GM23248 (cell line): ENCODE data around the gene MCF2L. TPM values are rescaled to one million over a fixed set of nuclear protein-coding genes. Genes with fewer than 3 reads are reported as not detected.

Source experiments
- DNase-seq: peaks from one replicate; pipeline ENCODE4 v3.0.0-alpha.2; 2015
- H2AFZ ChIP-seq: fragments of 200-600 bp; sonication (generic); 2 replicates; pipeline ENCODE4 v1.6.1; 2016; ENCODE audit warnings: antibody characterized with exemption
- H3F3A ChIP-seq: fragments of 200-600 bp; sonication (generic); 2 replicates; pipeline ENCODE4 v1.6.1; 2016; ENCODE audit warnings: mild to moderate bottlenecking, antibody characterized with exemption, mixed run types; ENCODE audit not compliant: insufficient read depth
- H3K27ac ChIP-seq: fragments of 200-600 bp; sonication (generic); 2 replicates; pipeline ENCODE4 v1.5.1; 2016; ENCODE audit warnings: mild to moderate bottlenecking
- H3K27me3 ChIP-seq: fragments of 200-600 bp; sonication (generic); replicated peaks from 2 replicates; pipeline ENCODE4 v1.6.1; 2016; ENCODE audit warnings: mild to moderate bottlenecking; ENCODE audit not compliant: insufficient read depth
- H3K36me3 ChIP-seq: fragments of 200-600 bp; sonication (generic); 2 replicates; pipeline ENCODE4 v1.6.1; 2016; ENCODE audit warnings: low read depth, mild to moderate bottlenecking
- H3K4me1 ChIP-seq: fragments of 200-600 bp; sonication (generic); 2 replicates; pipeline ENCODE4 v1.6.1; 2016; ENCODE audit warnings: mild to moderate bottlenecking; ENCODE audit not compliant: insufficient read depth
- H3K4me2 ChIP-seq: fragments of 200-600 bp; sonication (generic); one replicate; pipeline ENCODE4 v1.6.1; 2016; ENCODE audit warnings: mild to moderate bottlenecking; ENCODE audit not compliant: unreplicated experiment
- H3K4me3 ChIP-seq: fragments of 200-600 bp; sonication (generic); 2 replicates; pipeline ENCODE4 v1.5.1; 2016; ENCODE audit warnings: mild to moderate bottlenecking
- H3K79me2 ChIP-seq: fragments of 200-600 bp; sonication (generic); 2 replicates; pipeline ENCODE4 v1.6.1; 2016; ENCODE audit warnings: mild to moderate bottlenecking; ENCODE audit not compliant: insufficient read depth
- H3K9ac ChIP-seq: fragments of 200-600 bp; sonication (generic); 2 replicates; pipeline ENCODE4 v1.6.1; 2016; ENCODE audit warnings: mild to moderate bottlenecking
- H3K9me2 ChIP-seq: fragments of 200-600 bp; sonication (generic); 2 replicates; pipeline ENCODE4 v1.6.1; 2016; ENCODE audit warnings: mixed run types, mild to moderate bottlenecking, moderate library complexity; ENCODE audit not compliant: insufficient read depth
- H3K9me3 ChIP-seq: fragments of 200-600 bp; sonication (generic); one replicate; pipeline ENCODE4 v1.6.1; 2017; ENCODE audit warnings: low read depth
- H4K20me1 ChIP-seq: fragments of 200-600 bp; sonication (generic); 2 replicates; pipeline ENCODE4 v1.6.0; 2016; ENCODE audit not compliant: insufficient read depth
- EZH2 ChIP-seq: fragments of 200-600 bp; sonication (generic); IDR thresholded peaks from 2 replicates; pipeline ENCODE4 v1.6.1; 2018; ENCODE audit warnings: antibody characterized with exemption, mild to moderate bottlenecking; ENCODE audit not compliant: insufficient read depth, poor library complexity, severe bottlenecking
- EZH2phosphoT487 ChIP-seq: fragments of 200-600 bp; sonication (generic); IDR thresholded peaks from 2 replicates; pipeline ENCODE4 v1.6.1; 2018; ENCODE audit warnings: antibody characterized with exemption, moderate library complexity, mild to moderate bottlenecking, low read depth; ENCODE audit not compliant: insufficient read depth
- WGBS, 2 experiments: methylation state at CpG; one replicate each; pipeline ENCODE4 v1.1.6; 2015 to 2017; ENCODE audit warnings: low lambda C conversion rate in 2 of 2, low coverage in 1 of 2; ENCODE audit errors: missing lambda C conversion rate in 2 of 2; 5-methylcytosine and 5-hydroxymethylcytosine counted together
- in situ Hi-C: fragments of 300-500 bp; cut with MboI; formaldehyde crosslinking; loops from 2 replicates; pipeline ENCODE4 v1.15.0; 2020
- polyA plus RNA-seq: library from polyadenylated mRNA; unstranded; fragments of >200 nt; fragmentation: Nextera tagmentation; extraction: Ambion mirVana; gene quantifications from 2 replicates; pipeline ENCODE4 v1.2.1, GENCODE V29; 2016
- total RNA-seq: library from RNA; depleted of rRNA; stranded (reverse); fragments of >200 nt; shearing (Covaris generic); gene quantifications from 2 replicates; pipeline ENCODE4 v1.2.3, GENCODE V29; 2014

The MCF2L gene
- total and polyA plus RNA-seq, 2 experiments from 2014 or later: not detected

DNA sequence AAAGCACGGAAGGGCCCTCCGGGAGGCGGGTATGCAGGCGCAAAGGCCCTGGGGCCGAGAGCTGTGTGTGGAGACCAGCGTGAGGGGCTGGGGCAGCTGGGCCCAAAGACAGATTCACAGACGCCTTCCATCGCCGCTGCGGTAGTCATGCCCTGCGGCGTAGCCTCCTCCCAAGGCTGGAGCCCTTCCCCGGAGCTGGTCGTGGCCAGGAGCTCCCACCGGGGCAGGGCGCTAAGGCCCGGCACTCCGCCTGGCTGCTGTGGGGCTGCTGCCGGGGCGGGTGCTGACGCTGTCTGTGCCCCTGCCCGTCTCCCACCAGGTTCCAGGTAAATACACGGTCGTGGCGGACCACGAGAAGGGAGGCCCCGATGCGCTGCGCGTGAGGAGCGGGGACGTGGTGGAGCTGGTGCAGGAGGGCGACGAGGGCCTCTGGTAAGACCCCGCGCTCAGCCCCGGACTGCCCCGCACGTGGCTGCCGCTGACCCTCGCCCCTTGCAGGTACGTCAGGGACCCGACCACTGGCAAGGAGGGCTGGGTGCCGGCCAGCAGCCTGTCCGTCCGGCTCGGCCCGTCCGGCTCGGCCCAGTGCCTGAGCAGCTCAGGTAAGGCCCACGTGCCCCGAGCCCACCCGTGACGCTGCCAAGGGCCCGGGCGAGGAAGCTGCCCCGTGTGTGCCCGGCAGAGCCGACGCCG, 127.2 kb downstream of the MCF2L start:
- H3K79me2 ChIP-seq: no peaks in the 10 kb centered on the region
- H2AFZ ChIP-seq: no peak overlapping the region
- no peaks in the 10 kb centered on the region for H3K9me3 ChIP-seq
- peaks cover 31% of the 10 kb centered on the region for H3K27me3 ChIP-seq
- no peak overlapping the region for H3K9ac ChIP-seq
- 0 out of 2 replicates have a peak, but pooled peaks cover 7% of the 10 kb centered on the region for H3K4me1 ChIP-seq
- H3K4me2 ChIP-seq: no peak overlapping the region
- no peak overlapping the region for H3K4me3 ChIP-seq
- DNase-seq: no peak
- H3K36me3 ChIP-seq: no peaks in the 10 kb centered on the region
- no peaks in the 10 kb centered on the region for H3K9me2 ChIP-seq
- no peaks in the 10 kb centered on the region for H3F3A ChIP-seq
- in situ Hi-C loops: no loop called here
- WGBS, 2 experiments: 91% methylated on average over 46 to 59 of the region's 61 CpGs
- H4K20me1 ChIP-seq: no peaks in the 10 kb centered on the region
- TF ChIP-seq EZH2phosphoT487 (no peak), EZH2 (no peak)
- no peak overlapping the region for H3K27ac ChIP-seq

GRCh38 chr13:113096745-113097305, 127.8 kb downstream of the MCF2L start:
- Histone ChIP-seq H3K4me2 (no peak overlapping the region), H3K27me3 (peaks cover 31% of the 10 kb centered on the region), H3K79me2 (no peaks in the 10 kb centered on the region), H4K20me1 (no peaks in the 10 kb centered on the region), H3K9me3 (no peaks in the 10 kb centered on the region), H3K4me3 (no peak overlapping the region), H3K36me3 (no peaks in the 10 kb centered on the region), H3K9me2 (no peaks in the 10 kb centered on the region), H3K4me1 (0 out of 2 replicates have a peak, but pooled peaks cover 7% of the 10 kb centered on the region), H2AFZ (no peak overlapping the region), H3K27ac (no peak overlapping the region), H3K9ac (no peak overlapping the region), H3F3A (no peaks in the 10 kb centered on the region)
- DNase-seq: no peak
- in situ Hi-C loops: no loop called here
- TF ChIP-seq EZH2phosphoT487: no peak
- TF ChIP-seq EZH2: no peak
- 94 to 96% methylated on average over 40 to 46 of the region's 52 CpGs for WGBS, 2 experiments

- WGBS, 2 experiments: 34 to 43% methylated on average over 7 of the region's 7 CpGs
- Histone ChIP-seq H2AFZ (peak overlapping the region; percentile 39; the same call in 1 of the 2 replicates), H3K9me2 (no peaks in the 10 kb centered on the region), H3K4me1 (0 out of 2 replicates have a peak, but pooled peaks cover 7% of the 10 kb centered on the region), H3F3A (no peaks in the 10 kb centered on the region), H3K79me2 (no peaks in the 10 kb centered on the region), H3K9me3 (no peaks in the 10 kb centered on the region), H3K36me3 (no peaks in the 10 kb centered on the region), H3K27ac (no peak overlapping the region), H3K27me3 (peaks cover 31% of the 10 kb centered on the region), H3K4me3 (peak overlapping the region; percentile 38), H3K4me2 (peak overlapping the region; percentile 45), H3K9ac (0 out of 2 replicates have a peak overlapping the region, but pooled peaks have one; percentile 2), H4K20me1 (no peaks in the 10 kb centered on the region)
- in situ Hi-C loops: no loop called here
- no peak for DNase-seq
- TF ChIP-seq EZH2: no peak
- no peak for TF ChIP-seq EZH2phosphoT487
Observed at GRCh38 chr13:113097651-113098050, 128.6 kb downstream of the MCF2L start.

- Histone ChIP-seq H3K9me3 (no peaks in the 10 kb centered on the region), H3K9me2 (no peaks in the 10 kb centered on the region), H3F3A (no peaks in the 10 kb centered on the region), H3K4me1 (0 out of 2 replicates have a peak, but pooled peaks cover 7% of the 10 kb centered on the region), H3K9ac (0 out of 2 replicates have a peak overlapping the region, but pooled peaks have one; percentile 2), H3K27me3 (peaks cover 31% of the 10 kb centered on the region), H3K27ac (no peak overlapping the region), H2AFZ (peak overlapping the region; percentile 39), H3K4me3 (peak overlapping the region; percentile 38), H3K36me3 (no peaks in the 10 kb centered on the region), H3K79me2 (no peaks in the 10 kb centered on the region), H4K20me1 (no peaks in the 10 kb centered on the region), H3K4me2 (peak overlapping the region; percentile 45)
- no peak for TF ChIP-seq EZH2phosphoT487
- peak; percentile 78 for TF ChIP-seq EZH2
- 3 to 4% methylated on average over 30 of the region's 30 CpGs for WGBS, 2 experiments
- DNase-seq: peak; percentile 83
- in situ Hi-C loops: no loop called here
Observed at GRCh38 chr13:113098162-113098732, 129.2 kb downstream of the MCF2L start.
